NCI-H69 (cell line): ENCODE data around the gene AHSA1.
A peak's percentile ranks its signal among the peaks of the same experiment; 100 is the strongest.

Source experiments
- DNase-seq: peaks from one replicate; lab custom pipeline; 2025; lab: John Stamatoyannopoulos, UW

Gene AHSA1

GRCh38 chr14:77473921-77474320, 16.0 kb downstream of the AHSA1 start:
- DNase-seq = peak; percentile 21

GRCh38 chr14:77474479-77475177, 16.7 kb downstream of the AHSA1 start:
- DNase-seq = no peak

DNA sequence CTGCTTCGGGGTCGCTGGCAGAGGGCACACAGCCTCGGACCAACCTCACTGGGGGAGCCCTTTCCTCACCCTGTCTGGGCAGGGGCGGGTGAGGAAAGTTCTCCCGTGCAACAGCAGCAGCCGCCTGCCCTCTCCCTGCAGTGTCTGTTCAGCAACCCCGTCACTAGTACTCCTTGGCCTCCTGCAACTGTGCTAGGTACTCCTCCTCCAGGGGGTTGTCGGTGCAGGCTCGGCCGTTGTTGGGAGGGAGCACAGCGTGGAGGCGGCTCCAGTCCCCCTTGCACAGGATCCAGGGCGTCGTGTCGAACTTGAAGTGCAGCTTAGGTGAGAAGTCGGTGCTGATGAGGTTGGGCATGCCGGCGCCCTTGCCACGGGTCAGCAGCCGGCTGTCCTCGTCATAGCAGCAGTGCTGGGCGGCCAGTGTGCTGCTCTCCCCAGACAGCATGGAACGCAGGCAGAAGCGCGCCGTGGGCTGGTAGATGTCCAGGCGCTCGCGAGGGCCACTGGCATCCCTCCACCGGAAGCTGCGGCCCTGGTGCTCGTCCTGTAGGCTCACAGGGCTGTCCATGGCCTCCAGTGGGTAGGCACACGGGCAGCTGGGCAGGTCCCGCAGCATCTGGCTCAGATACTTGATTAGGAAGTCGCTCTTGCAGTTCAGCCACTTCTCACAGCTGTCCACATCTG, 17.7 kb downstream of the AHSA1 start:
- DNase-seq = no peak

DNA sequence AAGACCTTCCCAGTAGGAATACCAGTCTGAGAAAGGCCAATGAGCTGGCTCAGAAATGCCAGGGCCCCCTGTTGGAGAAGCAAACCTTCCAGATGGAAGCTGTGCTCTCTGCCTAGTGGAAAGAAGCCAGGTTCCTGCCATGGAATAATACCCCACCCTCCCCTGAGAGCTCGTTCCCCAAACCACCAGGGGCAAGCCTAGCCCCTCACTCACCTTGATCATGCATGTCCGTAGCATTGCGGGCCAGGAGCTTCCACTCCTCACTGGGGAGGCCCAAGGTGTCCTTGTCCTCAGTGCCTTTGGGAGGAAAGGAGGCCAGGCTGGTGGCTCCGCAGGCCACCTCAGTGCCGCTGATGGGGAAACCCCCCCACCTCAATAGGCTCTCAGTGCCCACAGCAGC, 20.1 kb downstream of the AHSA1 start:
- DNase-seq = no peak

DNA sequence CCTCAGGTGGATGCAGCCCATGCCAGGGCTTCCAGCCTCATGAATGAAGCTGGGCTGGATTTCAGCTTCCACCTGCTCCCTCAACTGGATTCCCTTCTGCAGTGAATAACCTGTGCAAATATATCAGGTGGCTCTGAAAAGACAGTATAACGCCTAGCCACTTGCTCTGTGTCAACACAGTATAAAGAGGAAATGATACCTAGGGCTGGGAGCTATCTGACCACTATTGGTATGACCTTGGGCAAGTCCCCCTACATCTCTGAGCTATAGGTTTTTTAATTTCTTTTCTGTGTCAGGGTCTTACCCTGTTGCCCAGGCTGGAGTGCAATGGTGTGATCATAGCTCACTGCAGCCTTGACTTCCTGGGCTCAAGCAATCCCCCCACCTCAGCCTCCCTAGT, 20.9 kb downstream of the AHSA1 start:
- DNase-seq = peak; percentile 19

DNA sequence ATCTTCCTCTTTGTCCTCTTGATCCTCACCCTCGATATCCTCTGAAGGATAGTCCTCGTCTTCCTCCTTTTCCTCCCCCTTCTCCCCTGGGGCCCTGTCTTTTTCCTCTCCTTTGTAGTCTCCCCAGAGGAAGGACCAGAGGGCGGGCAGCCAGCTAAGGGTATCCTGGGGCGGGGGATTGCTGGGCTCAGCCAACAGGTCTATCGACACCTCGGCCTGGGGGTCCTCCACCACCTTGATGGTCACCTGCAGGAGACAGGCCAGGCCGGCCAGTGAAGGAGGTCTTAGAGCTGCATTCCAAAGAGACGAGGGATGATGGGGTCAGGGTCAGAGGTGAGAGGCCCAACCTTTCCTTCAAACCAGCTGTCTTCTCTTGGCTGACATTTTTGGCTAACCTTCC, 24.5 kb downstream of the AHSA1 start:
- DNase-seq = no peak

- DNase-seq = no peak
Observed at GRCh38 chr14:77485256-77485655, 27.4 kb downstream of the AHSA1 start.

- DNase-seq = no peak
Observed at GRCh38 chr14:77485901-77486678, 28.2 kb downstream of the AHSA1 start.

DNA sequence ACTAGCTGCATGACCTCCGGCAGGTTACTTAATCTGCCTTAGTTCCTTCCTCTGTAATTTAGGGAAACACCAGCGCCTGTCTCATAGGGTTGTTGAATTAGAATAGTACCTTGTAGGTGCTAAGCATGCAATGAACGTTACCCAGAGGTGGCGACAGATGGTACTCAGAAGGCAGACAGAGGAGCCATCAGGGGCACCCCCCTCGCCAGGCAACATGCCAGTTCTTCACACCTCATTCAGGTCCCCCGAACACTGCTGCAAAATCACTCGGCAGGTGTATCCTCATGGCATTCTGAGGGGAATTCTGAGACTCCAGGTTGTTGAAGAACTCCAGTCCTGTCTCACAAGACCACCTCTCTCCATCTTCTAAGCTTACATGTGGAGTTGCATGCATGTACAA, 30.7 kb downstream of the AHSA1 start:
- DNase-seq = peak; percentile 61

DNA sequence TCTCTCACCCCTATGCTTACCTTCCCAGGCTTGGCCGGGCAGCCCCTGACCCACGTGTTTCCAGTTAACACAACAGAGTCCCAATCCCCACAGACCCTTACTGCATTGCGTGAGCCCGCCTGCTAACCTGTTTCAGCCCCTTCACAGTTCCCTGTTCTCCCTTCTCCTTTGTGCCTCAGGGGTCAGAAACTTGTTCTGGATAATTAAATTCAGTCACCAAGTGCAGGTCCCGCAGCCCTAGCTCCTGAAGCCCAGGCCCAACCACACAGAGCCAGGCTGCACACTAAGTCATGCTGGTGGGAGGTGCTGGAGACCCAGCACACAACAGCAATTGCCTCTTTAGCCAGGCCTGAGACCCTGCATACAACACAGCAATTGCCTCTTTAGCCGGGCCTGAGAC, 31.1 kb downstream of the AHSA1 start:
- no peak for DNase-seq

DNA sequence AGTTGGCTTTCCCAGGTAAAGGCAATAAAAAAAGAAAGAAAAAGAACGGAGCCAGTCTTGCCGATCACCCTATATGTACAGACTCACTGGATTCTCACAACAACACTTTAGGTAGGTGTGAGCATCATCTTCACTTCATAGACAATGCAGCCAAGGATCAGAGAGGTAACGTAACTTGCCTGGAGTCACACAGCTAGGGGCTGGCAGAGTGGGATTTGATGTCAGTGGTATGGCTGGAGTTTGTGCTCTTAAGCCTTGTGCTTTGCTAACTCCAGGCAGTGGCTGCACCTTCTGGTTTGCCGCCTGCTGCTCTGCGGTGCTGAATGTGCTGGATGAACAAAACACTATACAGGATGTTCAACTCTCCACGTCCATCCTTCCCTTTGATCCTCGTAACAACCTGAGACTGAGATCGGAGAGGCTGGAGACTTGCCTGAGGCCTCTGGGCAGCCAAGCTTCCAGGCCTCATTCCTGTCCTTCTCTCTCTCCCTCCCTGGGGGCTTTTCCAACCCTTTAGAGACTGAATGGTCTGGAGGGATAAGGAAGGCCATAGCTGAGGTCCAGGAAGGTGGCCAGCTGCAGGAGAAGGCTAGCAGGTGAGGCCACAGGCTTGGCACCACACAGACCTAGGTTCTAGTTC, 32.6 kb downstream of the AHSA1 start:
- no peak for DNase-seq

DNA sequence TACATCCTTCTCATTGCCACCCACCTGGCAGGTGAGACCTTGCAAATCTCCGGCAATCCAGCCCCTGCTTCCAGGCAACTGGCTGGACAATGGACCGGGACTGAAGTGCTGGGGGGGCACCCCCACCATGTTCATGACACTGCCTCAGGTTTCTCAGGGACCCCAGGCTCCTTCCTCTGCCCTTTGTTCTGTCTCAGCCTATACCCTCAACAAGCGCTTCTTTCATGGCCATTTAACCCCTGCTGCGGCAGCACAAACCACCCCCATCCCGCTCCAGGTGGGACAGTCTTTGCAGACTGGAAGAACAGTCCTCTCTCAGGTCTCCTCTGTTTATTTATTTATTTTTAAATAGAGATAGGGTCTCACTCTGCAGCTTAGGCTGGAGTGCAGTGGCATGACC, 33.2 kb downstream of the AHSA1 start:
- DNase-seq = no peak

DNA sequence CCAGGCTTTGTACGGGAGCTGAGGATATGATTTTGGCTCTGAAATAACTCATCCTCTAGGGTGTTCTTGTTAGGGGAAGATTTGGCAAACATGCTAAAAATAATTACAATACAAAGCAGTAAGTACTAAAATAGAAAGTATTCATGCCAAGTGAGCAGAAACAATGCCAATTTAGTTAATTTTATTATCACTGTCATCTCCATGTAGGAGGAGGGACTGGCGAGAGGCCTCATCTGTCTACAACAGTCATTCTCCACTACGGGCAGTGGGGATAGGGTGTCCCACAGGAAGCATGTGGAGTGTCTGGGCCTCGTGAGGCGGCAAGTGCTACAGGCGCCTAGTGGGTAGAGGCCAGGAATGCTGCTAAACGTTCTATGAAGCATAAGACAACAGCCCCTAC, 37.4 kb downstream of the AHSA1 start:
- no peak for DNase-seq

DNA sequence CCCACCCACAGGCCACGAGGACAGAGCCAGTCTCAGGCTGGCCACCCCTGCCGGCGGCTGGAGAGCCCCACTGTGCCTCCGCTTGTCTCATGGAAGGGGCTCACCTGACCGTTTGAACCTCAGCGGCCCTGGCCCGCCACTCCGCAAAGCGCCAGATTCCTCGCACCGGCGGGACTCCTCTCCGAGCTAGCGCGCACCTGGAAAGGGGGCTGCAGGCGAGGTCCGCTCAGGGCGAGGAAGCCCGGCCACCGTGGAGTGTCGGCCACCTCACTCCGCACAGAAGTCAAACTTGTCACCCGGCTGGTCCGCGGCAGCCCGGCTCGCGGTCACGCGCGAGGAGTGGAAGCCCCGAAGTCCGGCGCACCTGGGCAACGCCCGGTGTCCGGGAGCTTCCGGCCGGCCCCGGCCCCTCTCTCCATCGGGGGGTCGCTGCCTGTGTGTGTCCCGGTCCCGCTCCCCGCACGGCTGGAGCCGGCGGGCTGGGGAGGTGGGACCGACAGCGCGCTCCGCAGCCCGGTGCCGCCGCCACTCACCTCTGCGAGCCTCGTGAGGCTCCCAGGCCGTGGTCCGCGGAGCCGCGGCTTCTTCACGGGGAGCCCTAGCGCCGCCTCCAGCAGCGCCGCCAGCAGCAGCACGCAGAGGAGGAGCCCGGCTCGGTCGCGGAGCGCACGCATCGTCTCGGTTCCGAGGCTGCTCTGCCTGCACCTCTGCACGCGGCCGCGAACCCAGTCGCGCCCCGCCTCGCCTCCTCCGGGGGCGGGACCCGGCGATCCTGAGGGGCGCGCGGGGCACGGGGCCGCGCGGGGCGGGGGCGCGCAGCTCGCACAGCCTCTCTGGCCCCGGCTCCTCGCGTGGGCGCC, 40.5 kb downstream of the AHSA1 start, which contains the start of gene ISM2:
Gene ISM2, minus strand, starts transcription at position 697 of the 860 bp plus-strand sequence. Its CDS starts 23 bp downstream, at position 674.
- DNase-seq = peak; percentile 79

DNA sequence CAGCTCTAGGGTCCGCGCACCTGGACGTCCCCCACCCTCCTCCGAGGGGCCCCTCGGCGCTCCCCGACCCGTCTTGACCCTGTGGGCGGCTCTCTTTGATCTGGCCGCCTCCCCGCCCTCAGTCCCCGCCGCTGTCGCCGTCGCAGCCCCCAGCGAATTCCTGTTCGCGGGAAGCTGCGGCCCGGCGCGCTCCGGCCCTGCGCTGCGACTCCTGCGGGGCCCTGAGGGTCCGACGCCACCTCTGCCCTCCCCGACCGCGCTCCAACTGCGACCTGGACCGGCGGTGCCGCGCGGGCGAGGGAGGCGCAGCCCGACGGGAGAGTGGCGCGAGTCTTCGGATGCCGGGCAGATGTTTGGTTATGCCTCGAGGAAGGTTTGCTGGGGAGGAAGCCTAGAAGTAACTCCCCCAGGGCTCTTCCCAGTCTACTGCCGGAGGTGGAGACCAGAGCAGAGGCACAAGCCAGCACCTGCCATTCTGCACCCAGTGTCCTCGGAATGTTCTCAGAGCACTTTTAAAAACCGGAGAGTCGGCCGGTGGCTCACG, 41.2 kb downstream of the AHSA1 start:
- peak; percentile 70 for DNase-seq

DNA sequence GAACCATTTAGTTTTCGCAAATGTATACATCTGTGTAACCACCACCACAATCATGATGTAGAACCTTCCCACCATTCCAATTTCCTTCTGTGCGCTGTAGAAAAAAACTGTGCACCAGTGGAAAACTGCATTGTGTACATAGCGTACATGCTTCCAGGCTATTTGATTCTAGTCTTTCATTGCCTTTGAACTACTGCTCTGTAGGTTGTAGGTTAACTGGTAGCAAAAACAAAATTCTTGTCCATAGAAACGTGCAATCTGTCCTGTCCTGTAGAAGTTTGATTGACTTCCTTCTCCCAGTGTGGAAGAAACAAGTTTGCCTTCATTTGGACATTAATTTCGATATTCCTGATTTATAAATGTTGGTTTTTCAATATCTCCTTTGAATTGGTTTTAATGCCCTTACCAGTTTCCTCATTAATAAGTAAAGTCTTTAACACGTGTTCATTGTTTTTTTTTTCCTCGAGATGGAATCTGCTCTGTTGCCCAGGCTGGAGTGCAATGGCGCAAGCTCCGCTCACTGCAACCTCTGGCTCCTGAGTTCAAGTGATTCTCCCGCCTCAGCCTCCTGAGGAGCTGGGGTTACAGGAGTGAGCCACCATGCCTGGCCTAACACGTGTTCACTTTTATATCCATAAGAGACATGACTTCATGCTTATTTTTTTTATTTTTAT, 44.4 kb downstream of the AHSA1 start:
- no peak for DNase-seq

DNA sequence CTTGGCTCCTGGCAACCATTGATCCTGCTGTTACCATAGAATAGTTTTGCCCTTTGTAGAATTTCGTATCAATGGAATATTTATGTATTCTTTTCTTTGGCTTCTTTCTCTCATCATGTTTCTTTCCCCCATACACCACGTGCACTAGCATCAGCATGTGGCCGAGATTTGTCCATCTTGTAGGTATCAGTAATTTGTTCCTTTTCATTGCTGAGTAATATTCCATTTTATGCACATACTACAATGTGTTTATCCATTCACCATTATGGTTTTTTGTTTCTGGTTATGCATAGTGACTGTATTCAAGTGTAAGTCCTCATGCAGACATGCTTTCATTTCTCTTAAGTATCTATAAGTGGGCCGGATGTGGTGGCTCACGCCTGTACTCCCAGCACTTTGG, 45.2 kb downstream of the AHSA1 start:
- DNase-seq = no peak

DNA sequence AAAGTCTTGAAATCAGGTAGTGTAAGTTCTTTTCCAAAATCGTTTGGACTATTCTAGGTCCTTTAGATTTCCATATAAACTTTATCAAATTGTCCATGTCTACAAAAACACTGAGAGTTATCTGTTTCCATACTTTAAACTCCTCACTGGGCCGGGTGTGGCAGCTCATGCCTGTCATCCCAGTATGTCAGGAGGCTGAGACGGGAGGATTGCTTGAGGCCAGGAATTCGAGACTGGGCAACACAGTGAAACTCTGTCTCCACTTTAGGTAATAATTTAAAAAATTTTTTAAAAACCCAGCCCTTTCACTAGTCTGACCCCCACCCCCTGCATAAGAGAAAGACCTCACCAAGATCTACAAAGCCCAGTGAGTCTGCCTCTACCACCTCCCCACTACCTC, 47.1 kb downstream of the AHSA1 start:
- no peak for DNase-seq

- no peak for DNase-seq
Observed at GRCh38 chr14:77507762-77508161, 49.9 kb downstream of the AHSA1 start.

DNA sequence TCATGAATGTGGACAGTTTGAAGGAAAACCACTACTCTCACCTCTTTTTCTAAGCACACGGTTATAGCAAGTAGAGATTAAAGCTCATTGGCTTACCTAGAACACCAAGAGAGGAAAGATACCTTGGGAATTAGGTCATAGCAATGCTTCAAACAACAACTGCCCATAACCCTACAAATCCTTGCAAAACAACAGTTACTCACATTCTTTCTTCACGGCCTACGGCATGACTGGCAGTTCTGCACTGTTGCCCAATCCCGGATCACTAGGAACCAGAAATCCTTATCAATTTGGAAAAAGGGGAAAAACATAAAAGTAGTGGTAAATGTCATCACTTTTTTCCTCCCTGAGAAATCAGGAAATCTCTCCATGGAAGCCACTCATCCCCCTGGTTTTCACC, 50.4 kb downstream of the AHSA1 start:
- DNase-seq = no peak

GRCh38 chr14:77508876-77509275, 51.0 kb downstream of the AHSA1 start:
- DNase-seq = no peak
